Neural cell (in vitro differentiated cells): ENCODE data around the gene UNC93B1.

Source experiments
- EP300 ChIP-seq: fragments of 450-650 bp; conservative IDR thresholded peaks from 2 replicates; pipeline ENCODE4 v1.6.1; 2014; ENCODE audit warnings: antibody characterized with exemption, mild to moderate bottlenecking, moderate library complexity; ENCODE audit not compliant: poor library complexity, severe bottlenecking
- EZH2 ChIP-seq: fragments of 200-600, 300-800 bp; shearing (Covaris generic), sonication (generic); IDR thresholded peaks from 2 replicates; pipeline ENCODE4 v1.6.1; 2014; ENCODE audit warnings: antibody characterized with exemption, low read length, borderline replicate concordance, mild to moderate bottlenecking; ENCODE audit not compliant: insufficient read depth, poor library complexity, severe bottlenecking
- MXI1 ChIP-seq: fragments of 450-650 bp; conservative IDR thresholded peaks from 2 replicates; pipeline ENCODE4 v1.6.1; 2014; ENCODE audit warnings: antibody characterized with exemption, mild to moderate bottlenecking; ENCODE audit not compliant: poor library complexity, severe bottlenecking
- POLR2AphosphoS5 ChIP-seq: IDR thresholded peaks from 2 replicates; pipeline ENCODE4 v1.6.1; 2012
- RAD21 ChIP-seq: fragments of 450-650 bp; conservative IDR thresholded peaks from 2 replicates; pipeline ENCODE4 v1.6.1; 2014; ENCODE audit warnings: antibody characterized with exemption, mild to moderate bottlenecking, moderate library complexity
- SMC3 ChIP-seq: fragments of 450-650 bp; conservative IDR thresholded peaks from 2 replicates; pipeline ENCODE4 v1.6.1; 2014; ENCODE audit warnings: antibody characterized with exemption, mild to moderate bottlenecking, moderate library complexity; ENCODE audit not compliant: poor library complexity
- TAF1 ChIP-seq: IDR thresholded peaks from 2 replicates; pipeline ENCODE4 v1.6.1; 2012; ENCODE audit warnings: low read depth
- TF ChIP-seq, protein P1 (sequence below): IDR thresholded peaks from 2 replicates; pipeline ENCODE4 v1.6.1; 2012; ENCODE audit warnings: borderline replicate concordance
- TF ChIP-seq, protein P2 (sequence below): fragments of 450-650 bp; IDR thresholded peaks from 2 replicates; pipeline ENCODE4 v1.5.1; 2014; ENCODE audit warnings: antibody characterized with exemption, mild to moderate bottlenecking, moderate library complexity; ENCODE audit not compliant: poor library complexity, severe bottlenecking

DNA sequence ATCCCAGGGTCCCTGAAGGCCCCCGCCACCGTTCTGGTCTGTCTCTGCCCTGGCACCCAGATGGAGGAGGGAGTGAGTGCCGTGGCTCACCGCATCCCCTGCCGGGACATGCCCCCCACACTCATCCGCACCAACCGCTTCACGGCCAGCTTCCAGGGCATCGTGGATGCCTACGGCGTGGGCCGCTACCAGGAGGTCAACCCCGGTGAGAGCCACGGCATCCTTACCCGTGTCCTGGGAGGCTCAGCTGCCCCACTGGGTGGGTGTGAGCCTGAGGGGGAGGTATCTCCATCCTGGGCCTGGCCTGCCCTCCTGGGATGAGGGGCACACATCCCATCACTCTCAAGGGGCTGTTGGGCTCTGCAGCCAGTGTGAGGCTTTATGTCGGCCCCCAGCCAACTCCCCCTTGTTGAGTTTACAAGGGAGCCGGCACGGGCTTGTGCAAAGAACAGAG, 41.0 kb upstream of the UNC93B1 start:
- TF ChIP-seq TAF1, result no peak
- no peak for TF ChIP-seq POLR2AphosphoS5
- TF ChIP-seq EP300, result no peak
- TF ChIP-seq, protein P1, sequence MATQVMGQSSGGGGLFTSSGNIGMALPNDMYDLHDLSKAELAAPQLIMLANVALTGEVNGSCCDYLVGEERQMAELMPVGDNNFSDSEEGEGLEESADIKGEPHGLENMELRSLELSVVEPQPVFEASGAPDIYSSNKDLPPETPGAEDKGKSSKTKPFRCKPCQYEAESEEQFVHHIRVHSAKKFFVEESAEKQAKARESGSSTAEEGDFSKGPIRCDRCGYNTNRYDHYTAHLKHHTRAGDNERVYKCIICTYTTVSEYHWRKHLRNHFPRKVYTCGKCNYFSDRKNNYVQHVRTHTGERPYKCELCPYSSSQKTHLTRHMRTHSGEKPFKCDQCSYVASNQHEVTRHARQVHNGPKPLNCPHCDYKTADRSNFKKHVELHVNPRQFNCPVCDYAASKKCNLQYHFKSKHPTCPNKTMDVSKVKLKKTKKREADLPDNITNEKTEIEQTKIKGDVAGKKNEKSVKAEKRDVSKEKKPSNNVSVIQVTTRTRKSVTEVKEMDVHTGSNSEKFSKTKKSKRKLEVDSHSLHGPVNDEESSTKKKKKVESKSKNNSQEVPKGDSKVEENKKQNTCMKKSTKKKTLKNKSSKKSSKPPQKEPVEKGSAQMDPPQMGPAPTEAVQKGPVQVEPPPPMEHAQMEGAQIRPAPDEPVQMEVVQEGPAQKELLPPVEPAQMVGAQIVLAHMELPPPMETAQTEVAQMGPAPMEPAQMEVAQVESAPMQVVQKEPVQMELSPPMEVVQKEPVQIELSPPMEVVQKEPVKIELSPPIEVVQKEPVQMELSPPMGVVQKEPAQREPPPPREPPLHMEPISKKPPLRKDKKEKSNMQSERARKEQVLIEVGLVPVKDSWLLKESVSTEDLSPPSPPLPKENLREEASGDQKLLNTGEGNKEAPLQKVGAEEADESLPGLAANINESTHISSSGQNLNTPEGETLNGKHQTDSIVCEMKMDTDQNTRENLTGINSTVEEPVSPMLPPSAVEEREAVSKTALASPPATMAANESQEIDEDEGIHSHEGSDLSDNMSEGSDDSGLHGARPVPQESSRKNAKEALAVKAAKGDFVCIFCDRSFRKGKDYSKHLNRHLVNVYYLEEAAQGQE, result no peak
- TF ChIP-seq, protein P2, sequence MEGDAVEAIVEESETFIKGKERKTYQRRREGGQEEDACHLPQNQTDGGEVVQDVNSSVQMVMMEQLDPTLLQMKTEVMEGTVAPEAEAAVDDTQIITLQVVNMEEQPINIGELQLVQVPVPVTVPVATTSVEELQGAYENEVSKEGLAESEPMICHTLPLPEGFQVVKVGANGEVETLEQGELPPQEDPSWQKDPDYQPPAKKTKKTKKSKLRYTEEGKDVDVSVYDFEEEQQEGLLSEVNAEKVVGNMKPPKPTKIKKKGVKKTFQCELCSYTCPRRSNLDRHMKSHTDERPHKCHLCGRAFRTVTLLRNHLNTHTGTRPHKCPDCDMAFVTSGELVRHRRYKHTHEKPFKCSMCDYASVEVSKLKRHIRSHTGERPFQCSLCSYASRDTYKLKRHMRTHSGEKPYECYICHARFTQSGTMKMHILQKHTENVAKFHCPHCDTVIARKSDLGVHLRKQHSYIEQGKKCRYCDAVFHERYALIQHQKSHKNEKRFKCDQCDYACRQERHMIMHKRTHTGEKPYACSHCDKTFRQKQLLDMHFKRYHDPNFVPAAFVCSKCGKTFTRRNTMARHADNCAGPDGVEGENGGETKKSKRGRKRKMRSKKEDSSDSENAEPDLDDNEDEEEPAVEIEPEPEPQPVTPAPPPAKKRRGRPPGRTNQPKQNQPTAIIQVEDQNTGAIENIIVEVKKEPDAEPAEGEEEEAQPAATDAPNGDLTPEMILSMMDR, result no peak
- no peak for TF ChIP-seq EZH2
- TF ChIP-seq RAD21, result no peak
- TF ChIP-seq SMC3, result no peak
- no peak for TF ChIP-seq MXI1
